ENCODE data around the gene TTI1. TPM values are rescaled to one million over a fixed set of nuclear protein-coding genes. Genes with fewer than 3 reads are reported as not detected.

TTI1 gene
- total and polyA plus RNA-seq, 9 of the 15 experiments (the other 6 are each of a cell fraction or from before 2014, with no cell fraction given) = 9.8 to 55.1 (median 39.4) TPM

DNA sequence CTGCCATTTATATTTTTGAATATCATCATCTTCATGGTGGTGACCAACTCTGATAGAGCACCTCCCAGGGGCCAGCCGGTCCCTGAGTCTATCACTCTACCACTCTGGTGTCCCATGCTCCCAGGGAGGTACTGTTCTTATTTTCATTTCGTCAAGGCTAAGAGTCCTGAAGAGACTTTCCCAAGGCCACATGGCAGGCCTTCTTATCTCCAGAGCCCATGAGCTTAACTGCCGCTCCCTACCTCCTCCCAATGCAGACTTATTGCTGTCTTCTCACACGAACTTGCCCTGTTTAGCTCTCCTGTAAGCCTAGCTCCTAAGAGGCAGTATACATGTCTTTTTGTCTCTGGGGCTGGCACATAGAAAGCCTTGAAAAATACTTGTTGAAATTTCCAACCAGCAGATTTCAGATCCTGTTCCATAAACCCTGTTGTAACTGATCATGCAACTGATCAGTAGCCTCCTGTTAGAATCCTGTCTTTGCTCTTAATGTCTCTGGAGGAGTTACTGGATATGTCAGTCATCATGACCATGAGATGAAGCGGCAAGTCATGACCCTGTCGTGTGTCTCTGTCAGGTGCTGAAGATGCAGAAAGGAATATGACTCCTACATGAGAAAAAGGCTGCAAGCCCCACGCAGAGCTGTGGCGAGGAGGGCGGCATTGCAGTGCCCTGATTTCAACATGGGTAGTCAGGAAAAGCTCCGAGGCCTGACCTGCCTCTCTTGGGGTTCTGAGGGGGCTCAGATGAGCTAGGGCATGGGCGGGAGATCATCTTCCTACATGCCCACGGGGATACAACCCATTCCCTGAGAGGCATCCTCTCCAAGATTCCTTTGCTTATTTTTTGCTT is 60.0 kb downstream of the TTI1 start (continued):
- TF ChIP-seq RBM25 (IDR thresholded peaks at IDR 0.05; ENCODE audit: low read depth, low read length, severe bottlenecking) (no peak), CBFA2T2 (conservative IDR thresholded peaks at IDR 0.05) (peak; percentile 67), CBX1 (IDR thresholded peaks at IDR 0.05; ENCODE audit: low read depth) (no peak), ARID1B (IDR thresholded peaks at IDR 0.05) (peak; percentile 80), HDAC3 (IDR thresholded peaks at IDR 0.05; ENCODE audit: borderline replicate concordance, partially characterized antibody) (peak; percentile 25), WHSC1 (IDR thresholded peaks at IDR 0.05; ENCODE audit: low read length) (no peak), CBFA2T3 (IDR thresholded peaks at IDR 0.05) (peak; percentile 85), ZNF239 (CRISPR knock-in tag; IDR thresholded peaks at IDR 0.05) (no peak), ZNF318 (IDR thresholded peaks at IDR 0.05; ENCODE audit: borderline replicate concordance in 1 of 2, low read depth in 1 of 2) (no peak), EHMT2 (IDR thresholded peaks at IDR 0.05) (peak; percentile 91), ATF2 (CRISPR knock-in tag; IDR thresholded peaks at IDR 0.05) (no peak), ZNF184 (CRISPR knock-in tag; IDR thresholded peaks at IDR 0.05) (no peak), FOXK2 (conservative IDR thresholded peaks at IDR 0.05 in 1 of 2, IDR thresholded peaks at IDR 0.05 in 1 of 2; ENCODE audit: low read depth in 2 of 2) (peak; percentile 31 to 48; a peak in 1 of 4 replicates), SMARCC2 (IDR thresholded peaks at IDR 0.05; ENCODE audit: low read depth) (no peak), TEAD4 (IDR thresholded peaks at IDR 0.05; ENCODE audit: low read length) (peak; percentile 38; the same call in 1 of the 2 replicates), TEAD4 (CRISPR knock-in tag; IDR thresholded peaks at IDR 0.05; ENCODE audit: borderline replicate concordance) (no peak), NEUROD1 (IDR thresholded peaks at IDR 0.05; ENCODE audit: borderline replicate concordance, low read depth, low read length, partially characterized antibody) (no peak), CHD2 (IDR thresholded peaks at IDR 0.05; ENCODE audit: low read depth, low read length) (no peak), RAD51 (IDR thresholded peaks at IDR 0.05; ENCODE audit: borderline replicate concordance, low read depth) (no peak), ZNF586 (CRISPR knock-in tag; conservative IDR thresholded peaks at IDR 0.05) (no peak)
